K562 (cell line): ENCODE data around the gene RANBP3. TPM values are rescaled to one million over a fixed set of nuclear protein-coding genes. Genes with fewer than 3 reads are reported as not detected.

Experiments used
- CBX2 ChIP-seq: fragments of 200-600 bp; sonication (generic); IDR thresholded peaks from one replicate; pipeline ENCODE4 v1.6.1; 2012; ENCODE audit warnings: mild to moderate bottlenecking, low read length, inconsistent platforms; ENCODE audit not compliant: insufficient read depth, poor library complexity, severe bottlenecking
- JUND ChIP-seq, 2 experiments: IDR thresholded peaks; 2 replicates in 1 of 2; 3 replicates in 1 of 2; pipeline ENCODE4 v1.6.1; 2011; ENCODE audit warnings: borderline replicate concordance in 2 of 2, low read depth in 2 of 2, low read length in 2 of 2, improper control_type of control experiment in 1 of 2, missing biosample characterization in 1 of 2, missing genetic modification characterization in 1 of 2, missing genetic modification reagents in 1 of 2
- NRF1 ChIP-seq, 2 experiments: fragments of 450-650 bp; IDR thresholded peaks in 1 of 2; conservative IDR thresholded peaks in 1 of 2; 2 replicates each; pipeline ENCODE4 v1.6.1; 2014; ENCODE audit warnings: mild to moderate bottlenecking in 2 of 2
- PHTF2 ChIP-seq: fragments of 250-450 bp; sonication (Bioruptor Pico); IDR thresholded peaks from 2 replicates; pipeline ENCODE4 v1.5.0; 2021; ENCODE audit warnings: mild to moderate bottlenecking
- POLR2A ChIP-seq: fragments of 450-650 bp; conservative IDR thresholded peaks from 2 replicates; pipeline ENCODE4 v1.6.1; 2016
- PTBP1 ChIP-seq: fragments of 200-400 bp; formaldehyde crosslinking; IDR thresholded peaks from 2 replicates; pipeline ENCODE4 v1.6.1; 2017; ENCODE audit warnings: low read depth, low read length
- PURB ChIP-seq: sonication (generic); formaldehyde crosslinking; IDR thresholded peaks from 2 replicates; pipeline ENCODE4 v1.9.0; 2021; ENCODE audit warnings: low read depth, mild to moderate bottlenecking, missing genetic modification reagents
- SMAD2 ChIP-seq: fragments of 150-350 bp; IDR thresholded peaks from 2 replicates; pipeline ENCODE4 v1.6.1; 2014; ENCODE audit warnings: low read depth, mild to moderate bottlenecking, low read length
- ZNF583 ChIP-seq: fragments of 250-450 bp; sonication (Bioruptor Pico); IDR thresholded peaks from 2 replicates; pipeline ENCODE4 v1.4.0; 2020
- polyA plus RNA-seq, 8 experiments: library from polyadenylated mRNA; depleted of rRNA in 4 of 8; stranded (reverse) in 5 of 8; unstranded in 3 of 8; fragments of >200 nt; fragmentation: Nextera tagmentation in 2 of 8; fragmentation: Illumina TruSeq in 1 of 8; extraction: Ambion mirVana in 2 of 8; extraction: Trizol in 1 of 8; gene quantifications; 2 replicates each; pipeline versions ENCODE4 v1.2.1 to v1.2.3, GENCODE V29; 2011 to 2014; ENCODE audit warnings: inconsistent platforms in 1 of 8, missing spikeins in 1 of 8
- total RNA-seq, 7 experiments: library from RNA; depleted of rRNA in 6 of 7; stranded (reverse); fragments of >200 nt in 6 of 7; fragmentation: Illumina TruSeq in 2 of 7; extraction: Trizol in 2 of 7; gene quantifications; 2 replicates each; pipeline versions ENCODE4 v1.2.1 to v1.2.3, GENCODE V29; 2011 to 2021; ENCODE audit warnings: low replicate concordance in 1 of 7
- TF ChIP-seq, protein P1 (sequence below), 2 experiments: fragments of 450-650 bp in 1 of 2; sonication (generic) in 1 of 2; formaldehyde crosslinking in 1 of 2; IDR thresholded peaks; 2 replicates each; pipeline versions ENCODE4 v1.7.1 to v1.9.0; 2016 to 2022; ENCODE audit warnings: inconsistent platforms in 1 of 2, mild to moderate bottlenecking in 1 of 2, missing genetic modification reagents in 1 of 2
- TF ChIP-seq, protein P2 (sequence below): fragments of 250-450 bp; sonication (Bioruptor Pico); IDR thresholded peaks from 2 replicates; pipeline ENCODE4 v1.8.0; 2022; ENCODE audit warnings: inconsistent platforms, mild to moderate bottlenecking, moderate library complexity, borderline replicate concordance
- TF ChIP-seq, protein P3 (sequence below), 2 experiments: fragments of 150-350 bp in 1 of 2; IDR thresholded peaks; 2 replicates each; pipeline ENCODE4 v1.6.1; 2012 to 2016; ENCODE audit warnings: low read depth in 2 of 2, low read length in 2 of 2, mild to moderate bottlenecking in 1 of 2, moderate library complexity in 1 of 2

The RANBP3 gene
- total and polyA plus RNA-seq, 9 of the 15 experiments (the other 6 are each of a cell fraction or from before 2014, with no cell fraction given) = 0.90 to 95.1 (median 63.2) TPM

DNA sequence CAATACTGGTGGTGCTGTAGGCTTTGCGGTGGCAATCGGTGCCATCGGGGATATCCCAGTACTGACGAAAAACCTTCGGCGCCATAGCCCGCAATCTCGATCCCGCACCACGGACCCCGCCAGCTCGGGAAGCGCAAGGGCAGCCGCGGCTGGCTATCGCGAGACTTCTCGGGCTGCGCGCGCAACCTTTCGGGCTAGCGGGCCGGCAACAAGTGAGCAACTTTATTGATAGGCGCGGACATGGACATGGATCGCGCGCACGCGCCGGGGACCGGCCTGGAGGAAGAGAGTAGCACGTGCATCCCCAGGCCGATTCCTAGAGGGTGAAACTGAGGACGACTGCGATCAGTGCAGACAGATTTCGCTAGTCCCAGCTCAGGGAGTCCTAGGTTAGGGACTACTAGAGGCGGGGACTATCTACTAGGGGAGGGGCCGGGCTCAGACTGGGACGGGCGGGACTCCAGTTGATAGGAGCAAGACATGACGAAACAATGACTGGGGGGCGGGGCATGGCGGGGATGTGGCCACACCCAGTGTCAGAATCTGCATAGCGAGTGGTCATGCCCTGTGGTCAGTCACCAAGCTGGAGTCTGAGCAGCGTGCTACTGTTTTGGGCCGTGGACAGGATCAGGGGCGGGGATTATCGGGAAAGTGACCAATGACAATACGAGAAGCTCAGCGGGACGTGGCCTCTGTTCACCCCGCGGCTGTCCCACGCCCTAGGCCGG lies 74.2 kb downstream of the RANBP3 start, which contains the start of gene NDUFA11 (continued):
- TF ChIP-seq, protein P1, sequence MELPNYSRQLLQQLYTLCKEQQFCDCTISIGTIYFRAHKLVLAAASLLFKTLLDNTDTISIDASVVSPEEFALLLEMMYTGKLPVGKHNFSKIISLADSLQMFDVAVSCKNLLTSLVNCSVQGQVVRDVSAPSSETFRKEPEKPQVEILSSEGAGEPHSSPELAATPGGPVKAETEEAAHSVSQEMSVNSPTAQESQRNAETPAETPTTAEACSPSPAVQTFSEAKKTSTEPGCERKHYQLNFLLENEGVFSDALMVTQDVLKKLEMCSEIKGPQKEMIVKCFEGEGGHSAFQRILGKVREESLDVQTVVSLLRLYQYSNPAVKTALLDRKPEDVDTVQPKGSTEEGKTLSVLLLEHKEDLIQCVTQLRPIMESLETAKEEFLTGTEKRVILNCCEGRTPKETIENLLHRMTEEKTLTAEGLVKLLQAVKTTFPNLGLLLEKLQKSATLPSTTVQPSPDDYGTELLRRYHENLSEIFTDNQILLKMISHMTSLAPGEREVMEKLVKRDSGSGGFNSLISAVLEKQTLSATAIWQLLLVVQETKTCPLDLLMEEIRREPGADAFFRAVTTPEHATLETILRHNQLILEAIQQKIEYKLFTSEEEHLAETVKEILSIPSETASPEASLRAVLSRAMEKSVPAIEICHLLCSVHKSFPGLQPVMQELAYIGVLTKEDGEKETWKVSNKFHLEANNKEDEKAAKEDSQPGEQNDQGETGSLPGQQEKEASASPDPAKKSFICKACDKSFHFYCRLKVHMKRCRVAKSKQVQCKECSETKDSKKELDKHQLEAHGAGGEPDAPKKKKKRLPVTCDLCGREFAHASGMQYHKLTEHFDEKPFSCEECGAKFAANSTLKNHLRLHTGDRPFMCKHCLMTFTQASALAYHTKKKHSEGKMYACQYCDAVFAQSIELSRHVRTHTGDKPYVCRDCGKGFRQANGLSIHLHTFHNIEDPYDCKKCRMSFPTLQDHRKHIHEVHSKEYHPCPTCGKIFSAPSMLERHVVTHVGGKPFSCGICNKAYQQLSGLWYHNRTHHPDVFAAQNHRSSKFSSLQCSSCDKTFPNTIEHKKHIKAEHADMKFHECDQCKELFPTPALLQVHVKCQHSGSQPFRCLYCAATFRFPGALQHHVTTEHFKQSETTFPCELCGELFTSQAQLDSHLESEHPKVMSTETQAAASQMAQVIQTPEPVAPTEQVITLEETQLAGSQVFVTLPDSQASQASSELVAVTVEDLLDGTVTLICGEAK (IDR thresholded peaks at IDR 0.05) = peak; percentile 100
- TF ChIP-seq, protein P1 (CRISPR knock-in tag; IDR thresholded peaks at IDR 0.05) = peak; percentile 100
- no peak for TF ChIP-seq CBX2
- peak; percentile 95 to 97 for TF ChIP-seq NRF1 (conservative IDR thresholded peaks at IDR 0.05 in 1 of 2, IDR thresholded peaks at IDR 0.05 in 1 of 2)
- TF ChIP-seq PHTF2 (CRISPR knock-in tag) = 0 out of 2 replicates have a peak, but pooled peaks have one; percentile 57
- TF ChIP-seq SMAD2 = no peak
- no peak for TF ChIP-seq PURB (CRISPR knock-in tag)
- no peak for TF ChIP-seq PTBP1
- TF ChIP-seq, protein P2, sequence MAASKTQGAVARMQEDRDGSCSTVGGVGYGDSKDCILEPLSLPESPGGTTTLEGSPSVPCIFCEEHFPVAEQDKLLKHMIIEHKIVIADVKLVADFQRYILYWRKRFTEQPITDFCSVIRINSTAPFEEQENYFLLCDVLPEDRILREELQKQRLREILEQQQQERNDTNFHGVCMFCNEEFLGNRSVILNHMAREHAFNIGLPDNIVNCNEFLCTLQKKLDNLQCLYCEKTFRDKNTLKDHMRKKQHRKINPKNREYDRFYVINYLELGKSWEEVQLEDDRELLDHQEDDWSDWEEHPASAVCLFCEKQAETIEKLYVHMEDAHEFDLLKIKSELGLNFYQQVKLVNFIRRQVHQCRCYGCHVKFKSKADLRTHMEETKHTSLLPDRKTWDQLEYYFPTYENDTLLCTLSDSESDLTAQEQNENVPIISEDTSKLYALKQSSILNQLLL (CRISPR knock-in tag) = no peak
- no peak for TF ChIP-seq ZNF583 (CRISPR knock-in tag)
- no peak; the same call in 1 of the 2 replicates for TF ChIP-seq JUND (IDR thresholded peaks at IDR 0.05; ENCODE audit: borderline replicate concordance, low read depth, low read length)
- TF ChIP-seq JUND (tag; IDR thresholded peaks at IDR 0.05; ENCODE audit: borderline replicate concordance, low read depth, low read length) = no peak; the same call in 2 of the 3 replicates
- TF ChIP-seq POLR2A = peak; percentile 90
- TF ChIP-seq, protein P3, sequence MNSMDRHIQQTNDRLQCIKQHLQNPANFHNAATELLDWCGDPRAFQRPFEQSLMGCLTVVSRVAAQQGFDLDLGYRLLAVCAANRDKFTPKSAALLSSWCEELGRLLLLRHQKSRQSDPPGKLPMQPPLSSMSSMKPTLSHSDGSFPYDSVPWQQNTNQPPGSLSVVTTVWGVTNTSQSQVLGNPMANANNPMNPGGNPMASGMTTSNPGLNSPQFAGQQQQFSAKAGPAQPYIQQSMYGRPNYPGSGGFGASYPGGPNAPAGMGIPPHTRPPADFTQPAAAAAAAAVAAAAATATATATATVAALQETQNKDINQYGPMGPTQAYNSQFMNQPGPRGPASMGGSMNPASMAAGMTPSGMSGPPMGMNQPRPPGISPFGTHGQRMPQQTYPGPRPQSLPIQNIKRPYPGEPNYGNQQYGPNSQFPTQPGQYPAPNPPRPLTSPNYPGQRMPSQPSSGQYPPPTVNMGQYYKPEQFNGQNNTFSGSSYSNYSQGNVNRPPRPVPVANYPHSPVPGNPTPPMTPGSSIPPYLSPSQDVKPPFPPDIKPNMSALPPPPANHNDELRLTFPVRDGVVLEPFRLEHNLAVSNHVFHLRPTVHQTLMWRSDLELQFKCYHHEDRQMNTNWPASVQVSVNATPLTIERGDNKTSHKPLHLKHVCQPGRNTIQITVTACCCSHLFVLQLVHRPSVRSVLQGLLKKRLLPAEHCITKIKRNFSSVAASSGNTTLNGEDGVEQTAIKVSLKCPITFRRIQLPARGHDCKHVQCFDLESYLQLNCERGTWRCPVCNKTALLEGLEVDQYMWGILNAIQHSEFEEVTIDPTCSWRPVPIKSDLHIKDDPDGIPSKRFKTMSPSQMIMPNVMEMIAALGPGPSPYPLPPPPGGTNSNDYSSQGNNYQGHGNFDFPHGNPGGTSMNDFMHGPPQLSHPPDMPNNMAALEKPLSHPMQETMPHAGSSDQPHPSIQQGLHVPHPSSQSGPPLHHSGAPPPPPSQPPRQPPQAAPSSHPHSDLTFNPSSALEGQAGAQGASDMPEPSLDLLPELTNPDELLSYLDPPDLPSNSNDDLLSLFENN (IDR thresholded peaks at IDR 0.05; ENCODE audit: low read depth in 2 of 2, low read length in 2 of 2) = no peak
